Stomach smooth muscle (tissue), 2 donors: ENCODE results near the gene UBE2E2.
A peak's percentile ranks its signal among the peaks of the same experiment; 100 is the strongest.

Source experiments
- H3K27ac ChIP-seq: one replicate; pipeline ENCODE4 v1.7.0; 2013; ENCODE audit warnings: mild to moderate bottlenecking, low read length, inconsistent platforms
- H3K27me3 ChIP-seq, 2 donors: one replicate each; pipeline ENCODE4 v1.7.0; 2013; ENCODE audit warnings: low read length in 2 of 2; ENCODE audit not compliant: insufficient read depth in 2 of 2, control insufficient read depth in 1 of 2
- H3K36me3 ChIP-seq, 2 donors: one replicate each; pipeline ENCODE4 v1.7.0; 2013; ENCODE audit warnings: low read length in 2 of 2; ENCODE audit not compliant: control insufficient read depth in 2 of 2, insufficient read depth in 2 of 2
- H3K4me1 ChIP-seq: one replicate; pipeline ENCODE4 v1.7.0; 2013; ENCODE audit warnings: low read length; ENCODE audit not compliant: control insufficient read depth, insufficient read depth
- H3K4me3 ChIP-seq, 2 donors: one replicate each; pipeline ENCODE4 v1.7.0; 2013; ENCODE audit warnings: low read length in 2 of 2
- H3K9ac ChIP-seq, 2 donors: one replicate each; pipeline ENCODE4 v1.7.0; 2013; ENCODE audit warnings: low read length in 2 of 2, mild to moderate bottlenecking in 1 of 2
- H3K9me3 ChIP-seq, 2 donors: one replicate each; pipeline ENCODE4 v1.7.0; 2013; ENCODE audit warnings: low read length in 2 of 2; ENCODE audit not compliant: control insufficient read depth in 2 of 2
- donor health status: healthy.
- donor health status: Pancreatic carcinoma.

Gene UBE2E2

GRCh38 chr3:23588547-23588946, 385.4 kb downstream of the UBE2E2 start:
- H3K27me3 ChIP-seq: no peaks in the 10 kb centered on the region
- no peaks in the 10 kb centered on the region for H3K4me1 ChIP-seq
- no peaks in the 10 kb centered on the region for H3K36me3 ChIP-seq
- H3K9ac ChIP-seq: no peak overlapping the region
- H3K27ac ChIP-seq: no peak overlapping the region
- H3K4me3 ChIP-seq: no peak overlapping the region
- H3K9me3 ChIP-seq: no peaks in the 10 kb centered on the region

- H3K36me3 ChIP-seq: no peaks in the 10 kb centered on the region
- no peak overlapping the region for H3K27ac ChIP-seq
- no peaks in the 10 kb centered on the region for H3K27me3 ChIP-seq
- H3K9ac ChIP-seq: no peak overlapping the region
- H3K4me1 ChIP-seq: no peaks in the 10 kb centered on the region
- no peak overlapping the region for H3K4me3 ChIP-seq
- H3K9me3 ChIP-seq: no peaks in the 10 kb centered on the region
Observed at GRCh38 chr3:23589602-23590001, 386.5 kb downstream of the UBE2E2 start.

GRCh38 chr3:23590424-23591273, 387.5 kb downstream of the UBE2E2 start:
- H3K4me1 ChIP-seq: no peaks in the 10 kb centered on the region

GRCh38 chr3:23591374-23591773, 388.2 kb downstream of the UBE2E2 start:
- Histone ChIP-seq H3K9ac (no peak overlapping the region), H3K4me3 (no peak overlapping the region), H3K4me1 (no peaks in the 10 kb centered on the region), H3K9me3 (peaks cover 0 to 2% of the 10 kb centered on the region in 2 donors), H3K36me3 (no peaks in the 10 kb centered on the region), H3K27me3 (no peaks in the 10 kb centered on the region), H3K27ac (no peak overlapping the region)

More at GRCh38 chr3:23590424-23591273, 387.5 kb downstream of the UBE2E2 start:
- Histone ChIP-seq H3K9me3 (no peaks in the 10 kb centered on the region), H3K27me3 (no peaks in the 10 kb centered on the region), H3K9ac (no peak overlapping the region), H3K27ac (no peak overlapping the region), H3K4me3 (no peak overlapping the region), H3K36me3 (no peaks in the 10 kb centered on the region)

GRCh38 chr3:23592961-23593931, 390.1 kb downstream of the UBE2E2 start:
- Histone ChIP-seq H3K27me3 (no peaks in the 10 kb centered on the region), H3K4me1 (no peaks in the 10 kb centered on the region), H3K9ac (no peak overlapping the region), H3K36me3 (no peaks in the 10 kb centered on the region), H3K9me3 (peaks cover 0 to 2% of the 10 kb centered on the region in 2 donors), H3K27ac (no peak overlapping the region), H3K4me3 (no peak overlapping the region)

- Histone ChIP-seq H3K27me3 (no peaks in the 10 kb centered on the region), H3K4me1 (no peaks in the 10 kb centered on the region), H3K4me3 (no peak overlapping the region), H3K9ac (no peak overlapping the region), H3K9me3 (peaks cover 0 to 2% of the 10 kb centered on the region in 2 donors), H3K27ac (no peak overlapping the region), H3K36me3 (no peaks in the 10 kb centered on the region)
Observed at GRCh38 chr3:23594066-23594465, 390.9 kb downstream of the UBE2E2 start.

GRCh38 chr3:23594894-23595670, 392.0 kb downstream of the UBE2E2 start:
- H3K27me3 ChIP-seq: no peaks in the 10 kb centered on the region
- H3K27ac ChIP-seq: no peak overlapping the region
- H3K36me3 ChIP-seq: no peaks in the 10 kb centered on the region
- no peak overlapping the region for H3K4me3 ChIP-seq
- peaks cover 2% of the 10 kb centered on the region for H3K4me1 ChIP-seq
- no peak overlapping the region for H3K9ac ChIP-seq
- H3K9me3 ChIP-seq: peaks cover 0 to 2% of the 10 kb centered on the region in 2 donors

GRCh38 chr3:23595851-23596250, 392.7 kb downstream of the UBE2E2 start:
- no peak overlapping the region for H3K27ac ChIP-seq
- no peak overlapping the region for H3K9ac ChIP-seq
- H3K36me3 ChIP-seq: no peaks in the 10 kb centered on the region
- no peak overlapping the region for H3K4me3 ChIP-seq
- no peaks in the 10 kb centered on the region for H3K27me3 ChIP-seq
- peaks cover 0 to 2% of the 10 kb centered on the region in 2 donors for H3K9me3 ChIP-seq
- H3K4me1 ChIP-seq: peaks cover 8% of the 10 kb centered on the region

- no peak overlapping the region for H3K9ac ChIP-seq
- peak overlapping the region in 1 of 2 donors; percentile 47 for H3K4me3 ChIP-seq
- peaks cover 0 to 2% of the 10 kb centered on the region in 2 donors for H3K9me3 ChIP-seq
- no peaks in the 10 kb centered on the region for H3K27me3 ChIP-seq
- H3K27ac ChIP-seq: peak overlapping the region; percentile 55
- H3K4me1 ChIP-seq: peaks cover 17% of the 10 kb centered on the region
- H3K36me3 ChIP-seq: no peaks in the 10 kb centered on the region
Observed at GRCh38 chr3:23600167-23600871, 397.2 kb downstream of the UBE2E2 start.
